IMR-90 (cell line): Measurements from ENCODE around the gene SLC22A15. TPM values are rescaled to one million over a fixed set of nuclear protein-coding genes. Genes with fewer than 3 reads are reported as not detected.

Source experiments
- ATAC-seq: fragments of 200-7000 bp; cut with Tn5 transposase; 2 replicates; pipeline ENCODE4 v1.9.1; 2020; ENCODE audit warnings: low read depth, mild to moderate bottlenecking, moderate library complexity
- BruUV-seq: library from RNA; stranded (reverse); fragments of 400-500 nt; replicated peaks from 2 replicates; lab custom pipeline; 2021; lab: Mats Ljungman, UMichigan
- CTCF ChIA-PET: fragments of 300-600 bp; formaldehyde crosslinking; extraction: SDS; loops from one replicate; lab custom pipeline; 2021; ENCODE audit warnings: antibody characterized with exemption; lab: Yijun Ruan, JAX
- POLR2A ChIA-PET: fragments of 300-600 bp; sonication (Branson Sonifier 250); formaldehyde crosslinking; loops from one replicate; lab custom pipeline; 2022; ENCODE audit warnings: antibody characterized with exemption; ENCODE audit not compliant: unreplicated experiment; lab: Charles Lee
- DNase-seq: peaks from one replicate; pipeline ENCODE4 v3.0.0; 2013
- H2AFZ ChIP-seq: replicated peaks from 2 replicates; pipeline ENCODE3; 2013; ENCODE audit warnings: low read length, mild to moderate bottlenecking; ENCODE audit not compliant: poor library complexity
- H2AK5ac ChIP-seq: 2 replicates; pipeline ENCODE4 v1.6.1; 2013; ENCODE audit warnings: low read depth, low read length, inconsistent platforms
- H2AK9ac ChIP-seq: replicated peaks from 2 replicates; pipeline ENCODE3; 2013; ENCODE audit warnings: mild to moderate bottlenecking, low read depth, low read length, moderate library complexity; ENCODE audit not compliant: poor library complexity
- H2BK120ac ChIP-seq: 2 replicates; pipeline ENCODE4 v1.6.1; 2013; ENCODE audit warnings: low read depth, low read length, inconsistent platforms
- H2BK15ac ChIP-seq: 3 replicates; pipeline ENCODE4 v1.6.1; 2013; ENCODE audit warnings: low read depth, low read length, inconsistent platforms
- H2BK20ac ChIP-seq: 2 replicates; pipeline ENCODE4 v1.6.1; 2013; ENCODE audit warnings: low read depth, mild to moderate bottlenecking, inconsistent platforms, low read length, moderate library complexity
- H2BK5ac ChIP-seq: 2 replicates; pipeline ENCODE4 v1.6.1; 2013; ENCODE audit warnings: mild to moderate bottlenecking, low read depth, low read length, inconsistent platforms; ENCODE audit not compliant: poor library complexity, severe bottlenecking
- H3K14ac ChIP-seq: replicated peaks from 2 replicates; pipeline ENCODE4 v1.6.1; 2013; ENCODE audit warnings: low read depth, low read length, inconsistent platforms
- H3K18ac ChIP-seq: 2 replicates; pipeline ENCODE4 v1.6.1; 2013; ENCODE audit warnings: low read depth, low read length, control low read depth
- H3K23ac ChIP-seq: 2 replicates; pipeline ENCODE4 v1.6.1; 2013; ENCODE audit warnings: low read depth, low read length, inconsistent platforms
- H3K27ac ChIP-seq: 2 replicates; pipeline ENCODE4 v1.5.1; 2013; ENCODE audit warnings: mild to moderate bottlenecking, control low read depth, low read length; ENCODE audit not compliant: insufficient read depth
- H3K27me3 ChIP-seq: 2 replicates; pipeline ENCODE4 v1.6.1; 2013; ENCODE audit warnings: low read length; ENCODE audit not compliant: control insufficient read depth, insufficient read depth
- H3K36me3 ChIP-seq: 2 replicates; pipeline ENCODE4 v1.6.1; 2013; ENCODE audit warnings: low read length, mixed read lengths; ENCODE audit not compliant: control insufficient read depth, insufficient read depth
- H3K4ac ChIP-seq: 2 replicates; pipeline ENCODE4 v1.6.1; 2013; ENCODE audit warnings: low read depth, low read length, inconsistent platforms
- H3K4me1 ChIP-seq: 2 replicates; pipeline ENCODE4 v1.6.1; 2013; ENCODE audit warnings: low read length, mixed read lengths; ENCODE audit not compliant: control insufficient read depth, insufficient read depth
- H3K4me2 ChIP-seq: 2 replicates; pipeline ENCODE4 v1.6.1; 2013; ENCODE audit warnings: low read depth, mild to moderate bottlenecking, control low read depth, low read length, moderate library complexity
- H3K4me3 ChIP-seq: 2 replicates; pipeline ENCODE4 v1.5.1; 2013; ENCODE audit warnings: low read depth, mild to moderate bottlenecking, control low read depth, low read length, moderate library complexity; ENCODE audit not compliant: insufficient read depth
- H3K56ac ChIP-seq: 2 replicates; pipeline ENCODE4 v1.6.1; 2013; ENCODE audit warnings: low read length, inconsistent platforms; ENCODE audit not compliant: insufficient read depth; ENCODE audit errors: extremely low read depth
- H3K79me1 ChIP-seq, 2 experiments: 2 replicates each; pipeline ENCODE4 v1.6.1; 2013; ENCODE audit warnings: low read length in 2 of 2, inconsistent platforms in 1 of 2, low read depth in 1 of 2
- H3K9ac ChIP-seq: 2 replicates; pipeline ENCODE4 v1.6.1; 2013; ENCODE audit warnings: low read depth, low read length, control low read depth
- H3K9me1 ChIP-seq: 2 replicates; pipeline ENCODE4 v1.6.1; 2013; ENCODE audit warnings: low read length, inconsistent platforms; ENCODE audit not compliant: insufficient read depth
- H3K9me3 ChIP-seq: 2 replicates; pipeline ENCODE4 v1.6.1; 2013; ENCODE audit warnings: low read length; ENCODE audit not compliant: control insufficient read depth, insufficient read depth
- H4K20me1 ChIP-seq: 2 replicates; pipeline ENCODE4 v1.6.1; 2013; ENCODE audit warnings: low read length, inconsistent platforms; ENCODE audit not compliant: insufficient read depth
- H4K5ac ChIP-seq: 2 replicates; pipeline ENCODE4 v1.6.1; 2013; ENCODE audit warnings: mild to moderate bottlenecking, low read depth, low read length, control low read depth
- H4K8ac ChIP-seq, 2 experiments: 2 replicates each; pipeline ENCODE4 v1.6.1; 2013; ENCODE audit warnings: low read depth in 2 of 2, low read length in 2 of 2, control low read depth in 1 of 2, inconsistent platforms in 1 of 2
- H4K91ac ChIP-seq: 2 replicates; pipeline ENCODE4 v1.6.1; 2013; ENCODE audit warnings: low read depth, low read length, inconsistent platforms; ENCODE audit not compliant: insufficient read depth
- BHLHE40 ChIP-seq: fragments of 150-350 bp; IDR thresholded peaks from 2 replicates; pipeline ENCODE4 v1.6.1; 2016; ENCODE audit warnings: mild to moderate bottlenecking, low read depth, low read length
- CHD1 ChIP-seq: IDR thresholded peaks from 2 replicates; pipeline ENCODE4 v1.6.1; 2012; ENCODE audit warnings: low read depth, low read length, improper control_type of control experiment
- CTCF ChIP-seq: conservative IDR thresholded peaks from 2 replicates; pipeline ENCODE4 v1.5.1; 2012; ENCODE audit warnings: mild to moderate bottlenecking, low read depth, low read length, improper control_type of control experiment
- FOS ChIP-seq: fragments of 150-350 bp; IDR thresholded peaks from 2 replicates; pipeline ENCODE4 v1.6.1; 2016; ENCODE audit warnings: low read depth, low read length
- MAFK ChIP-seq: IDR thresholded peaks from 2 replicates; pipeline ENCODE4 v1.6.1; 2012; ENCODE audit warnings: low read depth, low read length, improper control_type of control experiment
- RCOR1 ChIP-seq: IDR thresholded peaks from 2 replicates; pipeline ENCODE4 v1.6.1; 2012; ENCODE audit warnings: mild to moderate bottlenecking, low read length, improper control_type of control experiment; ENCODE audit not compliant: insufficient replicate concordance
- SMC3 ChIP-seq: fragments of 150-350 bp; IDR thresholded peaks from 2 replicates; pipeline ENCODE4 v1.6.1; 2016; ENCODE audit warnings: low read depth, mild to moderate bottlenecking, antibody characterized with exemption, low read length, moderate library complexity
- WGBS, 2 experiments: methylation state at CpG; one replicate each; pipeline versions ENCODE4 v1.1.5 to v1.1.7; 2013; ENCODE audit warnings: missing lambda C conversion rate in 2 of 2; ENCODE audit not compliant: insufficient read length in 1 of 2; ENCODE audit errors: extremely low coverage in 2 of 2; 5-methylcytosine and 5-hydroxymethylcytosine counted together
- dilution Hi-C: fragments of 300-500 bp; cut with HindIII; formaldehyde crosslinking; loops from one replicate; pipeline ENCODE4 v1.14.3; 2018; ENCODE audit warnings: low sequenced_read_pairs; ENCODE audit not compliant: unreplicated experiment
- in situ Hi-C: fragments of 300-500 bp; cut with MboI; formaldehyde crosslinking; loops from 3 replicates; pipeline ENCODE4 v1.14.3; 2019; ENCODE audit warnings: low sequenced_read_pairs, inconsistent platforms, mixed read lengths
- intact Hi-C: fragments of 100-400 bp; cut with micrococcal nuclease; formaldehyde crosslinking; loops from 2 replicates; pipeline ENCODE4 v1.10.0; 2022
- polyA plus RNA-seq, 3 experiments: library from polyadenylated mRNA; depleted of rRNA; stranded (reverse); fragments of >200 nt; gene quantifications; 2 replicates each; pipeline ENCODE4 v1.2.3, GENCODE V29; 2012; ENCODE audit warnings: low replicate concordance in 1 of 3
- total RNA-seq: library from RNA; depleted of rRNA; stranded (reverse); fragments of >200 nt; gene quantifications from 2 replicates; pipeline ENCODE4 v1.2.3, GENCODE V29; 2012
- TF ChIP-seq, protein P1 (sequence below): fragments of 150-350 bp; IDR thresholded peaks from 2 replicates; pipeline ENCODE4 v1.6.1; 2016; ENCODE audit warnings: low read depth, mild to moderate bottlenecking, low read length, moderate library complexity, borderline replicate concordance

Gene SLC22A15
- total and polyA plus RNA-seq, 2 of the 4 experiments (the other 2 are of a cell fraction) = under 0.01 to 0.02 TPM

- H3K79me1 ChIP-seq = no peaks in the 10 kb centered on the region
- H2AK5ac ChIP-seq = no peak overlapping the region
- no peak overlapping the region for H2AFZ ChIP-seq
- no peaks in the 10 kb centered on the region for H3K9me3 ChIP-seq
- no peak overlapping the region for H2BK5ac ChIP-seq
- no peak overlapping the region for H4K8ac ChIP-seq
- no peak for ATAC-seq
- H3K23ac ChIP-seq = no peak overlapping the region
- no peak overlapping the region for H3K4ac ChIP-seq
- no TSS peak for BruUV-seq
- H3K14ac ChIP-seq = no peak overlapping the region
- H3K9me1 ChIP-seq = no peaks in the 10 kb centered on the region
- intact Hi-C loops (no loop called here), dilution Hi-C loops (no loop called here), in situ Hi-C loops (no loop called here)
- no peak overlapping the region for H2BK20ac ChIP-seq
- TF ChIP-seq SMC3 (no peak), CTCF (no peak), FOS (no peak), CHD1 (no peak), BHLHE40 (no peak), RCOR1 (no peak), MAFK (no peak)
- TF ChIP-seq, protein P1, sequence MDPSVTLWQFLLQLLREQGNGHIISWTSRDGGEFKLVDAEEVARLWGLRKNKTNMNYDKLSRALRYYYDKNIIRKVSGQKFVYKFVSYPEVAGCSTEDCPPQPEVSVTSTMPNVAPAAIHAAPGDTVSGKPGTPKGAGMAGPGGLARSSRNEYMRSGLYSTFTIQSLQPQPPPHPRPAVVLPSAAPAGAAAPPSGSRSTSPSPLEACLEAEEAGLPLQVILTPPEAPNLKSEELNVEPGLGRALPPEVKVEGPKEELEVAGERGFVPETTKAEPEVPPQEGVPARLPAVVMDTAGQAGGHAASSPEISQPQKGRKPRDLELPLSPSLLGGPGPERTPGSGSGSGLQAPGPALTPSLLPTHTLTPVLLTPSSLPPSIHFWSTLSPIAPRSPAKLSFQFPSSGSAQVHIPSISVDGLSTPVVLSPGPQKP = no peak
- no peak for DNase-seq
- H3K9ac ChIP-seq = no peak overlapping the region
- no peaks in the 10 kb centered on the region for H3K4me1 ChIP-seq
- WGBS, 2 experiments = 59% methylated on average over 3 of the region's 4 CpGs; no CpG with 5 or more reads in 1 of the 2 experiments
- no peak overlapping the region for H4K91ac ChIP-seq
- no peak overlapping the region for H2BK15ac ChIP-seq
- no peak overlapping the region for H2AK9ac ChIP-seq
- peaks cover 2% of the 10 kb centered on the region; the same call in 1 of the 2 replicates for H3K27me3 ChIP-seq
- ChIA-PET CTCF (no interaction called here), POLR2A (no interaction called here)
- no peaks in the 10 kb centered on the region for H4K20me1 ChIP-seq
- H3K27ac ChIP-seq = no peak overlapping the region
- no peak overlapping the region for H4K5ac ChIP-seq
- H3K4me2 ChIP-seq = no peak overlapping the region
- no peak overlapping the region for H2BK120ac ChIP-seq
- H3K18ac ChIP-seq = no peak overlapping the region
- H3K36me3 ChIP-seq = no peaks in the 10 kb centered on the region
- H3K56ac ChIP-seq = no peak overlapping the region
- no peak overlapping the region for H3K4me3 ChIP-seq
These were observed 48.3 kb upstream of the SLC22A15 start for GRCh38 chr1:115927971-115928370.
